ENCODE data around the gene B3GAT2. TPM values are rescaled to one million over a fixed set of nuclear protein-coding genes. Genes with fewer than 3 reads are reported as not detected.

B3GAT2 gene
- total RNA-seq, 1 donor from 2014 or later = not detected

GRCh38 chr6:70820778-70821177 lies 136.1 kb downstream of the B3GAT2 start:
- Mint-ChIP-seq H3K27ac (no peak overlapping the region), H3K4me1 (ENCODE audit: low read depth) (no peaks in the 10 kb centered on the region), H3K4me3 (ENCODE audit: low read depth) (no peak overlapping the region), H3K9me3 (peaks cover 8% of the 10 kb centered on the region), H3K36me3 (ENCODE audit: low read depth) (peaks cover 8% of the 10 kb centered on the region), H3K27me3 (ENCODE audit: low read depth) (no peaks in the 10 kb centered on the region)
- DNase-seq (ENCODE audit: low spot score) = no peak
- intact Hi-C loops (cut with micrococcal nuclease) = no loop called here

- H3K4me1 Mint-ChIP-seq (ENCODE audit: low read depth) = no peaks in the 10 kb centered on the region
- intact Hi-C loops (cut with micrococcal nuclease) = no loop called here
- peaks cover 8% of the 10 kb centered on the region for H3K9me3 Mint-ChIP-seq
- no peak overlapping the region for H3K4me3 Mint-ChIP-seq (ENCODE audit: low read depth)
- no peak for DNase-seq (ENCODE audit: low spot score)
- no peaks in the 10 kb centered on the region for H3K27me3 Mint-ChIP-seq (ENCODE audit: low read depth)
- H3K27ac Mint-ChIP-seq = no peak overlapping the region
- H3K36me3 Mint-ChIP-seq (ENCODE audit: low read depth) = peaks cover 8% of the 10 kb centered on the region
Observed at GRCh38 chr6:70819646-70820045, 137.2 kb downstream of the B3GAT2 start.

GRCh38 chr6:70813885-70814284 lies 143.0 kb downstream of the B3GAT2 start:
- no peak for DNase-seq (ENCODE audit: low spot score)
- Mint-ChIP-seq H3K9me3 (no peaks in the 10 kb centered on the region), H3K4me3 (ENCODE audit: low read depth) (no peak overlapping the region), H3K27ac (no peak overlapping the region), H3K27me3 (ENCODE audit: low read depth) (no peaks in the 10 kb centered on the region), H3K4me1 (ENCODE audit: low read depth) (no peaks in the 10 kb centered on the region), H3K36me3 (ENCODE audit: low read depth) (no peaks in the 10 kb centered on the region)
- intact Hi-C loops (cut with micrococcal nuclease) = no loop called here

GRCh38 chr6:70811788-70812187 lies 145.1 kb downstream of the B3GAT2 start:
- no peaks in the 10 kb centered on the region for H3K36me3 Mint-ChIP-seq (ENCODE audit: low read depth)
- H3K4me1 Mint-ChIP-seq (ENCODE audit: low read depth) = no peaks in the 10 kb centered on the region
- H3K9me3 Mint-ChIP-seq = no peaks in the 10 kb centered on the region
- no peaks in the 10 kb centered on the region for H3K27me3 Mint-ChIP-seq (ENCODE audit: low read depth)
- H3K27ac Mint-ChIP-seq = no peak overlapping the region
- no peak overlapping the region for H3K4me3 Mint-ChIP-seq (ENCODE audit: low read depth)
- no peak for DNase-seq (ENCODE audit: low spot score)
- intact Hi-C loops (cut with micrococcal nuclease) = no loop called here

Data from activated T-helper 2 cell treated with anti-CD3 and anti-CD28 coated beads, Interferon-gamma antibody, Interleukin-2, Interleukin-4, amounts not matched to agents 10 μg/mL and 5 μg/mL and 100 μg/mL, durations not matched to agents 14 hours and 24 hours and 36 hours (primary cell).